Suprapubic skin (tissue), 4 donors: ENCODE data around the gene ATP6V0A4. TPM values are rescaled to one million over a fixed set of nuclear protein-coding genes. Genes with fewer than 3 reads are reported as not detected.
"Not testable (repeated sequence)": the region's sequence is repeated elsewhere in the genome, so short reads cannot be mapped to it uniquely, and the experiment has no call there.

Experiments used
- DNase-seq, 2 donors: peaks; one replicate each; pipeline ENCODE4 v3.0.0-alpha.2; 2019; ENCODE audit warnings: low spot score in 2 of 2
- H3K27ac ChIP-seq: fragments of 200-600 bp; sonication (generic); one replicate; pipeline ENCODE4 v1.5.1; 2019
- H3K27me3 ChIP-seq: fragments of 200-600 bp; sonication (generic); one replicate; pipeline ENCODE4 v1.5.1; 2019
- H3K36me3 ChIP-seq: fragments of 200-600 bp; sonication (generic); one replicate; pipeline ENCODE4 v1.5.1; 2019
- H3K4me1 ChIP-seq: fragments of 200-600 bp; sonication (generic); one replicate; pipeline ENCODE4 v1.5.1; 2019
- H3K4me3 ChIP-seq: fragments of 200-600 bp; sonication (generic); one replicate; pipeline ENCODE4 v1.5.1; 2019; ENCODE audit warnings: mild to moderate bottlenecking
- H3K9me3 ChIP-seq: fragments of 200-600 bp; sonication (generic); one replicate; pipeline ENCODE4 v1.5.1; 2019
- CTCF ChIP-seq, 2 donors: fragments of 200-600 bp in 1 of 2; fragments of 450-650 bp in 1 of 2; sonication (generic) in 1 of 2; IDR thresholded peaks; one replicate each; pipeline ENCODE4 v1.5.1; 2016 to 2019; ENCODE audit warnings: antibody characterized with exemption in 2 of 2, mild to moderate bottlenecking in 1 of 2, moderate library complexity in 1 of 2
- EP300 ChIP-seq: sonication (generic); formaldehyde crosslinking; IDR thresholded peaks from one replicate; pipeline ENCODE4 v1.6.1; 2017; ENCODE audit warnings: antibody characterized with exemption
- POLR2A ChIP-seq, 2 donors: fragments of 450-650 bp; IDR thresholded peaks; one replicate each; pipeline ENCODE4 v1.6.1; 2017; ENCODE audit warnings: antibody characterized with exemption in 2 of 2, mild to moderate bottlenecking in 2 of 2, moderate library complexity in 2 of 2
- POLR2AphosphoS5 ChIP-seq, 3 donors: sonication (generic); formaldehyde crosslinking; IDR thresholded peaks; one replicate each; pipeline ENCODE4 v1.6.1; 2017; ENCODE audit warnings: antibody characterized with exemption in 3 of 3
- WGBS: methylation state at CpG from one replicate; pipeline ENCODE4 v1.1.5; 2018; 5-methylcytosine and 5-hydroxymethylcytosine counted together
- total RNA-seq, 4 donors: library from RNA; depleted of rRNA; stranded (reverse); fragments of >200 nt; gene quantifications; one replicate each; pipeline ENCODE4 v1.1.0, GENCODE V29; 2016

ATP6V0A4 gene
- total RNA-seq, 4 donors from 2014 or later = 16.6 to 37.2 (median 28.4) TPM

GRCh38 chr7:138695106-138695505 is 102.9 kb downstream of the ATP6V0A4 start:
- H3K4me1 ChIP-seq = no peaks in the 10 kb centered on the region
- no peak overlapping the region for H3K27ac ChIP-seq
- no peaks in the 10 kb centered on the region for H3K27me3 ChIP-seq
- DNase-seq = no peak
- TF ChIP-seq EP300 (no peak), POLR2A (IDR thresholded peaks at IDR 0.05) (no peak), POLR2AphosphoS5 (IDR thresholded peaks at IDR 0.05) (no peak), CTCF (IDR thresholded peaks at IDR 0.05) (no peak)
- WGBS = 86% methylated on average over 4 of the region's 4 CpGs
- H3K4me3 ChIP-seq = no peak overlapping the region
- H3K9me3 ChIP-seq = no peaks in the 10 kb centered on the region
- no peaks in the 10 kb centered on the region for H3K36me3 ChIP-seq

GRCh38 chr7:138691178-138691577 is 106.8 kb downstream of the ATP6V0A4 start:
- Histone ChIP-seq H3K4me1 (no peaks in the 10 kb centered on the region), H3K9me3 (no peaks in the 10 kb centered on the region), H3K27me3 (no peaks in the 10 kb centered on the region), H3K4me3 (no peak overlapping the region), H3K36me3 (no peaks in the 10 kb centered on the region), H3K27ac (no peak overlapping the region)
- 79% methylated on average over 5 of the region's 5 CpGs for WGBS
- DNase-seq = no peak
- TF ChIP-seq CTCF (IDR thresholded peaks at IDR 0.05) (no peak), POLR2AphosphoS5 (IDR thresholded peaks at IDR 0.05) (no peak), EP300 (no peak), POLR2A (IDR thresholded peaks at IDR 0.05) (no peak)

- 50% methylated on average over 2 of the region's 2 CpGs for WGBS
- no peaks in the 10 kb centered on the region for H3K27me3 ChIP-seq
- no peak overlapping the region for H3K27ac ChIP-seq
- no peaks in the 10 kb centered on the region for H3K36me3 ChIP-seq
- DNase-seq = no peak
- H3K9me3 ChIP-seq = no peaks in the 10 kb centered on the region
- no peak overlapping the region for H3K4me3 ChIP-seq
- TF ChIP-seq EP300 (no peak), POLR2A (IDR thresholded peaks at IDR 0.05) (no peak), POLR2AphosphoS5 (IDR thresholded peaks at IDR 0.05) (no peak), CTCF (IDR thresholded peaks at IDR 0.05) (no peak)
- no peaks in the 10 kb centered on the region for H3K4me1 ChIP-seq
Measured at GRCh38 chr7:138690495-138690894, 107.5 kb downstream of the ATP6V0A4 start.

- WGBS = 90% methylated on average over 6 of the region's 6 CpGs
- not testable (repeated sequence) for H3K27me3 ChIP-seq, DNase-seq, H3K27ac ChIP-seq, H3K4me3 ChIP-seq, H3K36me3 ChIP-seq, H3K4me1 ChIP-seq, H3K9me3 ChIP-seq
Measured at GRCh38 chr7:138688037-138688436, 110.0 kb downstream of the ATP6V0A4 start.

- Histone ChIP-seq H3K27me3 (no peaks in the 10 kb centered on the region), H3K4me1 (no peaks in the 10 kb centered on the region), H3K9me3 (no peaks in the 10 kb centered on the region), H3K27ac (no peak overlapping the region), H3K4me3 (no peak overlapping the region), H3K36me3 (no peaks in the 10 kb centered on the region)
- no peak for DNase-seq
- WGBS = 87% methylated on average over 3 of the region's 3 CpGs
- no peak for TF ChIP-seq POLR2A (IDR thresholded peaks at IDR 0.05)
- TF ChIP-seq EP300 = no peak
- TF ChIP-seq POLR2AphosphoS5 (IDR thresholded peaks at IDR 0.05) = no peak
- no peak for TF ChIP-seq CTCF (IDR thresholded peaks at IDR 0.05)
Measured at GRCh38 chr7:138684340-138684739, 113.7 kb downstream of the ATP6V0A4 start.

- H3K27ac ChIP-seq = no peak overlapping the region
- no peak for TF ChIP-seq EP300
- no peak for TF ChIP-seq POLR2AphosphoS5 (IDR thresholded peaks at IDR 0.05)
- no peak for TF ChIP-seq POLR2A (IDR thresholded peaks at IDR 0.05)
- no peak for TF ChIP-seq CTCF (IDR thresholded peaks at IDR 0.05)
- H3K27me3 ChIP-seq = no peaks in the 10 kb centered on the region
- no peak for DNase-seq
- no peaks in the 10 kb centered on the region for H3K36me3 ChIP-seq
- WGBS = 73% methylated on average over 5 of the region's 5 CpGs
- no peaks in the 10 kb centered on the region for H3K4me1 ChIP-seq
- H3K9me3 ChIP-seq = no peaks in the 10 kb centered on the region
- H3K4me3 ChIP-seq = no peak overlapping the region
Measured at GRCh38 chr7:138679793-138680192, 118.2 kb downstream of the ATP6V0A4 start.
